Liver (tissue), 9 donors: ENCODE measurements around the gene CYLC1. TPM values are rescaled to one million over a fixed set of nuclear protein-coding genes. Genes with fewer than 3 reads are reported as not detected.

Experiments
- DNase-seq: peaks from one replicate; pipeline ENCODE4 v3.0.0-alpha.2; 2017; ENCODE audit warnings: low spot score
- H3K27ac ChIP-seq, 2 donors: one replicate each; pipeline ENCODE4 v1.7.0; 2013; ENCODE audit warnings: inconsistent platforms in 2 of 2, low read length in 2 of 2, control low read depth in 1 of 2, low read depth in 1 of 2, mild to moderate bottlenecking in 1 of 2
- H3K27me3 ChIP-seq, 4 donors: one replicate each; pipeline versions ENCODE4 v1.6.1 to v1.7.0; 2013; ENCODE audit warnings: low read length in 3 of 4, inconsistent platforms in 1 of 4, mild to moderate bottlenecking in 1 of 4, moderate library complexity in 1 of 4; ENCODE audit not compliant: control insufficient read depth in 4 of 4, insufficient read depth in 4 of 4
- H3K36me3 ChIP-seq, 4 donors: one replicate each; pipeline versions ENCODE4 v1.6.1 to v1.7.0; 2013; ENCODE audit warnings: low read length in 3 of 4, mild to moderate bottlenecking in 3 of 4, low read depth in 1 of 4, moderate library complexity in 1 of 4; ENCODE audit not compliant: control insufficient read depth in 4 of 4, insufficient read depth in 3 of 4
- H3K4me1 ChIP-seq, 4 donors: one replicate each; pipeline versions ENCODE4 v1.6.1 to v1.7.0; 2013; ENCODE audit warnings: low read length in 3 of 4, mild to moderate bottlenecking in 3 of 4, moderate library complexity in 1 of 4; ENCODE audit not compliant: control insufficient read depth in 4 of 4, insufficient read depth in 4 of 4
- H3K4me3 ChIP-seq, 3 donors: one replicate each; pipeline versions ENCODE4 v1.6.1 to v1.7.0; 2013; ENCODE audit warnings: low read length in 3 of 3, control low read depth in 1 of 3, low read depth in 1 of 3, mild to moderate bottlenecking in 1 of 3
- H3K9ac ChIP-seq, 2 donors: one replicate each; pipeline ENCODE4 v1.7.0; 2013; ENCODE audit warnings: low read length in 2 of 2, mild to moderate bottlenecking in 2 of 2, moderate library complexity in 2 of 2, control low read depth in 1 of 2, low read depth in 1 of 2
- H3K9me3 ChIP-seq, 4 donors: one replicate each; pipeline versions ENCODE4 v1.6.1 to v1.7.0; 2013; ENCODE audit warnings: low read length in 3 of 4; ENCODE audit not compliant: control insufficient read depth in 4 of 4
- EGR1 ChIP-seq, 2 donors: IDR thresholded peaks; 2 replicates each; pipeline ENCODE4 v1.6.1; 2016 to 2018; ENCODE audit warnings: antibody characterized with exemption in 2 of 2, low read depth in 2 of 2
- FOXA1 ChIP-seq: IDR thresholded peaks from 2 replicates; pipeline ENCODE4 v1.6.1; 2016; ENCODE audit warnings: antibody characterized with exemption
- FOXA2 ChIP-seq: IDR thresholded peaks from 2 replicates; pipeline ENCODE4 v1.6.1; 2016; ENCODE audit warnings: antibody characterized with exemption
- HNF4A ChIP-seq, 2 donors: conservative IDR thresholded peaks; 2 replicates each; pipeline ENCODE4 v1.6.1; 2016; ENCODE audit warnings: antibody characterized with exemption in 2 of 2, mild to moderate bottlenecking in 2 of 2
- HNF4G ChIP-seq: IDR thresholded peaks from 2 replicates; pipeline ENCODE4 v1.6.1; 2016; ENCODE audit warnings: antibody characterized with exemption
- JUND ChIP-seq, 2 donors: IDR thresholded peaks; 2 replicates each; pipeline ENCODE4 v1.6.1; 2016; ENCODE audit warnings: antibody characterized with exemption in 2 of 2
- NR2F2 ChIP-seq: IDR thresholded peaks from 2 replicates; pipeline ENCODE4 v1.6.1; 2016; ENCODE audit warnings: antibody characterized with exemption
- RAD21 ChIP-seq, 2 donors: IDR thresholded peaks; 2 replicates each; pipeline ENCODE4 v1.6.1; 2016; ENCODE audit warnings: antibody characterized with exemption in 2 of 2, mild to moderate bottlenecking in 2 of 2
- RXRA ChIP-seq, 2 donors: IDR thresholded peaks; 2 replicates each; pipeline ENCODE4 v1.6.1; 2017 to 2018; ENCODE audit warnings: antibody characterized with exemption in 2 of 2, mild to moderate bottlenecking in 1 of 2
- SP1 ChIP-seq: IDR thresholded peaks from 2 replicates; pipeline ENCODE4 v1.6.1; 2018; ENCODE audit warnings: antibody characterized with exemption, mild to moderate bottlenecking
- TAF1 ChIP-seq: conservative IDR thresholded peaks from 2 replicates; pipeline ENCODE4 v1.6.1; 2016; ENCODE audit warnings: antibody characterized with exemption, mild to moderate bottlenecking
- YY1 ChIP-seq: IDR thresholded peaks from 2 replicates; pipeline ENCODE4 v1.6.1; 2016; ENCODE audit warnings: antibody characterized with exemption, mild to moderate bottlenecking
- WGBS: extraction: QIAGEN DNeasy Blood & Tissue Kit; methylation state at CpG from one replicate; pipeline ENCODE4 v1.1.7; 2013; 5-methylcytosine and 5-hydroxymethylcytosine counted together
- polyA plus RNA-seq, 2 donors: library from polyadenylated mRNA; stranded (reverse) in 1 of 2; unstranded in 1 of 2; fragments of 200-250 nt in 1 of 2; fragments of >200 nt in 1 of 2; fragmentation: Nextera tagmentation in 1 of 2; extraction: Ambion mirVana in 1 of 2; gene quantifications; one replicate each; pipeline versions ENCODE4 v1.2.1 to v1.2.3, GENCODE V29; 2013 to 2015
- total RNA-seq, 2 donors: library from RNA; depleted of rRNA; stranded (reverse); fragments of >200 nt; gene quantifications; one replicate each; pipeline ENCODE4 v1.2.3, GENCODE V29; 2014
- TF ChIP-seq, protein P1 (sequence below): IDR thresholded peaks from 2 replicates; pipeline ENCODE4 v1.6.1; 2016; ENCODE audit warnings: antibody characterized with exemption, mild to moderate bottlenecking
- TF ChIP-seq, protein P2 (sequence below): fragments of 150-350 bp; IDR thresholded peaks from 2 replicates; pipeline ENCODE4 v1.5.1; 2017; ENCODE audit warnings: improper control_type of control experiment, low read depth, low read length; ENCODE audit not compliant: missing input control
- TF ChIP-seq, protein P3 (sequence below): IDR thresholded peaks from 2 replicates; pipeline ENCODE4 v1.6.1; 2016; ENCODE audit warnings: antibody characterized with exemption
- TF ChIP-seq, protein P4 (sequence below): IDR thresholded peaks from 2 replicates; pipeline ENCODE4 v1.6.1; 2016; ENCODE audit warnings: antibody characterized with exemption
- TF ChIP-seq, protein P5 (sequence below): IDR thresholded peaks from 2 replicates; pipeline ENCODE4 v1.6.1; 2016; ENCODE audit warnings: antibody characterized with exemption
- donor health status: healthy.
- donor health status: healthy.
- donor health status: healthy.
- donor health status: healthy.
- donor health status: healthy.

CYLC1 gene
- total and polyA plus RNA-seq, 4 donors: not detected

DNA sequence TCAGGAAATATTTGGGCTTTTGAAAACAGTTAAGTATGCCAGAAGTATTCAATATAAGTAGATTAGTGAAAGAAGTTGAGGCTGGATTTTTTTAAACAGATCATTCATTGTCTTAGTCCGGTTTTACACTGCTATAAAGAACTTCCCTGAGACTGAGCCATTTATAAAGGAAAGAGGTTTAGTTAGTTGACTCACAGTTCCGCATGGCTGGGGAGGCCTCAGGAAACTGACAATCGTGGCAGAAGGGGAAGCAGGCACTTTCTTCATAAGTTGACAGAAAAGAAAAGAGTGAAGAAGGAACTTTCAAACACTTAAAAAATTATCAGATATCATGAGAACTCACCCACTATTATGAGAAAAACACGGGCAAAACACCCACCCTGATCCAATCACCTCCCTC is 31.1 kb upstream of the CYLC1 start (continued):
- TF ChIP-seq, protein P1, sequence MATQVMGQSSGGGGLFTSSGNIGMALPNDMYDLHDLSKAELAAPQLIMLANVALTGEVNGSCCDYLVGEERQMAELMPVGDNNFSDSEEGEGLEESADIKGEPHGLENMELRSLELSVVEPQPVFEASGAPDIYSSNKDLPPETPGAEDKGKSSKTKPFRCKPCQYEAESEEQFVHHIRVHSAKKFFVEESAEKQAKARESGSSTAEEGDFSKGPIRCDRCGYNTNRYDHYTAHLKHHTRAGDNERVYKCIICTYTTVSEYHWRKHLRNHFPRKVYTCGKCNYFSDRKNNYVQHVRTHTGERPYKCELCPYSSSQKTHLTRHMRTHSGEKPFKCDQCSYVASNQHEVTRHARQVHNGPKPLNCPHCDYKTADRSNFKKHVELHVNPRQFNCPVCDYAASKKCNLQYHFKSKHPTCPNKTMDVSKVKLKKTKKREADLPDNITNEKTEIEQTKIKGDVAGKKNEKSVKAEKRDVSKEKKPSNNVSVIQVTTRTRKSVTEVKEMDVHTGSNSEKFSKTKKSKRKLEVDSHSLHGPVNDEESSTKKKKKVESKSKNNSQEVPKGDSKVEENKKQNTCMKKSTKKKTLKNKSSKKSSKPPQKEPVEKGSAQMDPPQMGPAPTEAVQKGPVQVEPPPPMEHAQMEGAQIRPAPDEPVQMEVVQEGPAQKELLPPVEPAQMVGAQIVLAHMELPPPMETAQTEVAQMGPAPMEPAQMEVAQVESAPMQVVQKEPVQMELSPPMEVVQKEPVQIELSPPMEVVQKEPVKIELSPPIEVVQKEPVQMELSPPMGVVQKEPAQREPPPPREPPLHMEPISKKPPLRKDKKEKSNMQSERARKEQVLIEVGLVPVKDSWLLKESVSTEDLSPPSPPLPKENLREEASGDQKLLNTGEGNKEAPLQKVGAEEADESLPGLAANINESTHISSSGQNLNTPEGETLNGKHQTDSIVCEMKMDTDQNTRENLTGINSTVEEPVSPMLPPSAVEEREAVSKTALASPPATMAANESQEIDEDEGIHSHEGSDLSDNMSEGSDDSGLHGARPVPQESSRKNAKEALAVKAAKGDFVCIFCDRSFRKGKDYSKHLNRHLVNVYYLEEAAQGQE: no peak
- TF ChIP-seq TAF1 (no peak), JUND (IDR thresholded peaks at IDR 0.05) (no peak), FOXA2 (no peak)

DNA sequence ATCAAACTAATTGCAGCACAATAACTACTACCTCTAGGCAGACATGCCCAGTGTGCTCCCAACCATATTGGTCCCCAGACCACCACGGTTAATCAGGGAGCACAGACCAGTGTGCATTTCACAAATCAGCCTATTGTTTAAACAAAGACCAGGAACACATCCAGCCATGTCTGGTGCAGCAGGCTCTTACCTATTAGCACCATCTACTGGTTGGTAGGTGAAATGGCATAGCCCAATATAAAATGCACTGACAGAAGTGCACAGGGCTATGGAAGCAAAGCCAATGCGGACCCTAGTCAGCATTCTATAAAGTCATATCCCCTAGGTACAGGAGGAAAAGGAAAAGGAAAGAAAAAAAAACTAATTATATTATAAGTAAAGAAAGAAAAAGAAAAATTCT is 15.5 kb upstream of the CYLC1 start:
- DNase-seq: no peak
- Histone ChIP-seq H3K4me1 (no peaks in the 10 kb centered on the region), H3K27ac (no peak overlapping the region), H3K9ac (no peak overlapping the region), H3K4me3 (no peak overlapping the region), H3K36me3 (no peaks in the 10 kb centered on the region), H3K27me3 (no peaks in the 10 kb centered on the region), H3K9me3 (peaks cover 0 to 2% (median 0%) of the 10 kb centered on the region in 4 donors)
- WGBS: 8% methylated on average over 2 of the region's 2 CpGs
- TF ChIP-seq, protein P2, sequence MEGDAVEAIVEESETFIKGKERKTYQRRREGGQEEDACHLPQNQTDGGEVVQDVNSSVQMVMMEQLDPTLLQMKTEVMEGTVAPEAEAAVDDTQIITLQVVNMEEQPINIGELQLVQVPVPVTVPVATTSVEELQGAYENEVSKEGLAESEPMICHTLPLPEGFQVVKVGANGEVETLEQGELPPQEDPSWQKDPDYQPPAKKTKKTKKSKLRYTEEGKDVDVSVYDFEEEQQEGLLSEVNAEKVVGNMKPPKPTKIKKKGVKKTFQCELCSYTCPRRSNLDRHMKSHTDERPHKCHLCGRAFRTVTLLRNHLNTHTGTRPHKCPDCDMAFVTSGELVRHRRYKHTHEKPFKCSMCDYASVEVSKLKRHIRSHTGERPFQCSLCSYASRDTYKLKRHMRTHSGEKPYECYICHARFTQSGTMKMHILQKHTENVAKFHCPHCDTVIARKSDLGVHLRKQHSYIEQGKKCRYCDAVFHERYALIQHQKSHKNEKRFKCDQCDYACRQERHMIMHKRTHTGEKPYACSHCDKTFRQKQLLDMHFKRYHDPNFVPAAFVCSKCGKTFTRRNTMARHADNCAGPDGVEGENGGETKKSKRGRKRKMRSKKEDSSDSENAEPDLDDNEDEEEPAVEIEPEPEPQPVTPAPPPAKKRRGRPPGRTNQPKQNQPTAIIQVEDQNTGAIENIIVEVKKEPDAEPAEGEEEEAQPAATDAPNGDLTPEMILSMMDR: peak; percentile 67
- TF ChIP-seq SP1: no peak
- TF ChIP-seq RAD21 (IDR thresholded peaks at IDR 0.05): peak; percentile 38 to 79
- TF ChIP-seq, protein P3, sequence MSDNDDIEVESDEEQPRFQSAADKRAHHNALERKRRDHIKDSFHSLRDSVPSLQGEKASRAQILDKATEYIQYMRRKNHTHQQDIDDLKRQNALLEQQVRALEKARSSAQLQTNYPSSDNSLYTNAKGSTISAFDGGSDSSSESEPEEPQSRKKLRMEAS: no peak
- no peak for TF ChIP-seq NR2F2
- TF ChIP-seq FOXA1: no peak

DNA sequence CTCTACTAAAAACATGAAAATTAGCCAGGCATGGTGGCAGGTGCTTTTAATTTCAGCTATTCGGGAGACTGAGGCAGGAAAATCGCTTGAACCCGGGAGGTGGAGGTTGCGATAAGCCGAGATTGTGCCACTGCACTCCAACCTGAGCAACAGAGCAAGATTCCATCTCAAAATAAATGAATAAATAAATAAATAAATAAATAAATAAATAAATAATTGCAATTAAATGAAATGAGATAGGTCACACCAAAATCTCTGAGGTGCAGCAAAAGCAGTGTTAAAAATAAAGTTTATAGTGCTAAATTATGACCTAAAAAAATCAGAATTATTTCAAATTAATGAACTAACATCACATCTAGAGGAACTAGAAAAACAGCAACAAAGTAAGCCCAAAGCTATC is 13.6 kb upstream of the CYLC1 start:
- 92% methylated on average over 5 of the region's 5 CpGs for WGBS
- Histone ChIP-seq H3K27me3 (no peaks in the 10 kb centered on the region), H3K9me3 (peaks cover 0 to 2% (median 0%) of the 10 kb centered on the region in 4 donors), H3K9ac (no peak overlapping the region), H3K27ac (no peak overlapping the region), H3K36me3 (no peaks in the 10 kb centered on the region), H3K4me1 (no peaks in the 10 kb centered on the region), H3K4me3 (no peak overlapping the region)
- DNase-seq: no peak
- TF ChIP-seq TAF1 (no peak), HNF4A (conservative IDR thresholded peaks at IDR 0.05) (no peak), RXRA (IDR thresholded peaks at IDR 0.05) (no peak), SP1 (no peak), YY1 (no peak), JUND (IDR thresholded peaks at IDR 0.05) (no peak), HNF4G (no peak), NR2F2 (no peak), EGR1 (IDR thresholded peaks at IDR 0.05; ENCODE audit: low read depth in 2 of 2) (no peak), FOXA1 (no peak), FOXA2 (no peak), RAD21 (IDR thresholded peaks at IDR 0.05) (no peak)
- TF ChIP-seq, protein P2: no peak
- TF ChIP-seq, protein P4, sequence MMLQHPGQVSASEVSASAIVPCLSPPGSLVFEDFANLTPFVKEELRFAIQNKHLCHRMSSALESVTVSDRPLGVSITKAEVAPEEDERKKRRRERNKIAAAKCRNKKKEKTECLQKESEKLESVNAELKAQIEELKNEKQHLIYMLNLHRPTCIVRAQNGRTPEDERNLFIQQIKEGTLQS: no peak
- TF ChIP-seq, protein P5, sequence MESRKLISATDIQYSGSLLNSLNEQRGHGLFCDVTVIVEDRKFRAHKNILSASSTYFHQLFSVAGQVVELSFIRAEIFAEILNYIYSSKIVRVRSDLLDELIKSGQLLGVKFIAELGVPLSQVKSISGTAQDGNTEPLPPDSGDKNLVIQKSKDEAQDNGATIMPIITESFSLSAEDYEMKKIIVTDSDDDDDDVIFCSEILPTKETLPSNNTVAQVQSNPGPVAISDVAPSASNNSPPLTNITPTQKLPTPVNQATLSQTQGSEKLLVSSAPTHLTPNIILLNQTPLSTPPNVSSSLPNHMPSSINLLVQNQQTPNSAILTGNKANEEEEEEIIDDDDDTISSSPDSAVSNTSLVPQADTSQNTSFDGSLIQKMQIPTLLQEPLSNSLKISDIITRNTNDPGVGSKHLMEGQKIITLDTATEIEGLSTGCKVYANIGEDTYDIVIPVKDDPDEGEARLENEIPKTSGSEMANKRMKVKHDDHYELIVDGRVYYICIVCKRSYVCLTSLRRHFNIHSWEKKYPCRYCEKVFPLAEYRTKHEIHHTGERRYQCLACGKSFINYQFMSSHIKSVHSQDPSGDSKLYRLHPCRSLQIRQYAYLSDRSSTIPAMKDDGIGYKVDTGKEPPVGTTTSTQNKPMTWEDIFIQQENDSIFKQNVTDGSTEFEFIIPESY: no peak
- TF ChIP-seq, protein P1: no peak
